Natural killer cell (primary cell): ENCODE data around the gene SKAP2. TPM values are rescaled to one million over a fixed set of nuclear protein-coding genes. Genes with fewer than 3 reads are reported as not detected.

Source experiments
- ATAC-seq, 3 donors: fragments of 150-1000 bp in 2 of 3; fragments of 200-7000 bp in 1 of 3; cut with Tn5 transposase; 1 replicate in 1 of 3; 2 replicates in 2 of 3; pipeline ENCODE4 v1.10.0; 2021; ENCODE audit warnings: mild to moderate bottlenecking in 2 of 3, moderate library complexity in 2 of 3
- DNase-seq, 2 donors: peaks; one replicate each; pipeline versions ENCODE4 v3.0.0 to v3.0.0-alpha.2; 2013 to 2021; ENCODE audit warnings: mixed read lengths in 1 of 2
- H3K27ac ChIP-seq: one replicate; pipeline ENCODE4 v1.5.1; 2013; ENCODE audit warnings: mild to moderate bottlenecking, low read length
- H3K27me3 ChIP-seq: one replicate; pipeline ENCODE4 v1.6.1; 2013; ENCODE audit warnings: low read length; ENCODE audit not compliant: control insufficient read depth, insufficient read depth
- H3K36me3 ChIP-seq: one replicate; pipeline ENCODE4 v1.6.1; 2013; ENCODE audit warnings: low read length; ENCODE audit not compliant: control insufficient read depth, insufficient read depth
- H3K4me1 ChIP-seq: one replicate; pipeline ENCODE4 v1.6.1; 2013; ENCODE audit warnings: low read length; ENCODE audit not compliant: control insufficient read depth, insufficient read depth
- H3K4me3 ChIP-seq: one replicate; pipeline ENCODE4 v1.5.1; 2013; ENCODE audit warnings: low read length
- H3K9me3 ChIP-seq: one replicate; pipeline ENCODE4 v1.6.1; 2013; ENCODE audit warnings: low read length; ENCODE audit not compliant: control insufficient read depth, insufficient read depth
- H3K27ac Mint-ChIP-seq, 2 donors: one replicate each; pipeline ENCODE4 v1.8.0; 2022; ENCODE audit warnings: mild to moderate bottlenecking in 2 of 2, mixed read lengths in 2 of 2, moderate library complexity in 1 of 2
- H3K27me3 Mint-ChIP-seq, 2 donors: one replicate each; pipeline ENCODE4 v1.8.0; 2022; ENCODE audit warnings: low read depth in 2 of 2, mixed read lengths in 2 of 2
- H3K36me3 Mint-ChIP-seq: one replicate; pipeline ENCODE4 v1.8.0; 2022; ENCODE audit warnings: mixed read lengths
- H3K4me1 Mint-ChIP-seq, 2 donors: one replicate each; pipeline ENCODE4 v1.8.0; 2022; ENCODE audit warnings: mixed read lengths in 2 of 2
- H3K4me3 Mint-ChIP-seq: one replicate; pipeline ENCODE4 v1.8.0; 2022; ENCODE audit warnings: mild to moderate bottlenecking, moderate library complexity, mixed read lengths
- H3K9me3 Mint-ChIP-seq, 2 donors: one replicate each; pipeline ENCODE4 v1.8.0; 2022; ENCODE audit warnings: mixed read lengths in 2 of 2
- WGBS: methylation state at CpG from one replicate; pipeline ENCODE4 v1.1.7; 2013; ENCODE audit warnings: missing lambda C conversion rate; ENCODE audit not compliant: insufficient coverage; 5-methylcytosine and 5-hydroxymethylcytosine counted together
- intact Hi-C: fragments of 100-400 bp; cut with micrococcal nuclease; formaldehyde crosslinking; loops from one replicate; pipeline ENCODE4 v1.14.2; 2022
- total RNA-seq, 4 donors: library from RNA; stranded (reverse); fragments of 120-200 nt in 1 of 4; gene quantifications; one replicate each; pipeline versions ENCODE4 v1.2.3 to v1.2.4, GENCODE V29; 2013 to 2022
- TF ChIP-seq, protein P1 (sequence below): fragments of 200-600 bp; IDR thresholded peaks from one replicate; pipeline ENCODE4 v1.8.0; 2022; ENCODE audit warnings: antibody characterized with exemption

SKAP2 gene
- total RNA-seq, 3 donors from 2014 or later (not counting 1 experiment from before 2014, with no cell fraction given), result 26.8 to 42.4 (median 35.1) TPM

DNA sequence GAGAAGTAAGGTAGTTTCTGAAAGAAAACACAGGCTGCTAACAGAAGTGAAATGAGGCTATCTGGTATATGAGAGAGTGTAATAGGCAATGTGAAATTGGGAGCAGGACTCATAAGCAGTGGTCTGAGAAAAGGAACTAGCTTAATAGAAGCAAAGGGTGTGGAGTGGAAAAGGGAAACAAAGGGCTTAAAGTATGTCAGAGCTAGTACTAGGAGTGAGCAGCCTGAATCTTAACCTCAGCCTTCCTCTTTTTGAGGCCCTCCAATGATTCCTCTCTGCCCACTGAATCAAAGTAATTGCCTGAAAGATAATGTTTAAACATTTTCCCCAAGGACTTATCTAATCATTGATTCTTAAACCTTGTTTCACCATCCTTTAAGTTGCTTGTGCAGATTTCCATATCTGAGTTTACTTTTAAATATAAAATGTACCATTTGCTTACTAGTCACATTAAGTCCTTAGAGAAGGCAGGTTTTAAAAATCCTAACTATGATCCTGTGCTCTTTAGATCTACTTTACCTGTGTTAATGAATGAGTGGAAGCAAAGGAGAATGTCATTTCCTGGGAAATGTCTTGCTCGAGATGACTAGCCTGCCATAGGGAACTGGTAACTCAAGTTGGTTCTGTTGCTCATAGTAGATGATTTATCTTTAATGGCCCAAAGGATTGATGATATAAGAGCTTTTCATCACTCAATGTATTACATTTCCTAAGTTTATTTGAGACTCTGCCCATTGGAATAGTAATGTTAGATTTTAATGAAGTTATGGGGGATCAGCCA is 155.0 kb downstream of the SKAP2 start:
- H3K27ac ChIP-seq, result no peak overlapping the region
- Mint-ChIP-seq H3K4me1 (no peaks in the 10 kb centered on the region), H3K4me3 (no peak overlapping the region), H3K36me3 (no peaks in the 10 kb centered on the region), H3K27me3 (no peaks in the 10 kb centered on the region), H3K27ac (no peak overlapping the region), H3K9me3 (no peaks in the 10 kb centered on the region)
- 83% methylated on average over 1 of the region's 1 CpG for WGBS
- TF ChIP-seq, protein P1, sequence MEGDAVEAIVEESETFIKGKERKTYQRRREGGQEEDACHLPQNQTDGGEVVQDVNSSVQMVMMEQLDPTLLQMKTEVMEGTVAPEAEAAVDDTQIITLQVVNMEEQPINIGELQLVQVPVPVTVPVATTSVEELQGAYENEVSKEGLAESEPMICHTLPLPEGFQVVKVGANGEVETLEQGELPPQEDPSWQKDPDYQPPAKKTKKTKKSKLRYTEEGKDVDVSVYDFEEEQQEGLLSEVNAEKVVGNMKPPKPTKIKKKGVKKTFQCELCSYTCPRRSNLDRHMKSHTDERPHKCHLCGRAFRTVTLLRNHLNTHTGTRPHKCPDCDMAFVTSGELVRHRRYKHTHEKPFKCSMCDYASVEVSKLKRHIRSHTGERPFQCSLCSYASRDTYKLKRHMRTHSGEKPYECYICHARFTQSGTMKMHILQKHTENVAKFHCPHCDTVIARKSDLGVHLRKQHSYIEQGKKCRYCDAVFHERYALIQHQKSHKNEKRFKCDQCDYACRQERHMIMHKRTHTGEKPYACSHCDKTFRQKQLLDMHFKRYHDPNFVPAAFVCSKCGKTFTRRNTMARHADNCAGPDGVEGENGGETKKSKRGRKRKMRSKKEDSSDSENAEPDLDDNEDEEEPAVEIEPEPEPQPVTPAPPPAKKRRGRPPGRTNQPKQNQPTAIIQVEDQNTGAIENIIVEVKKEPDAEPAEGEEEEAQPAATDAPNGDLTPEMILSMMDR, result no peak
- no peaks in the 10 kb centered on the region for H3K27me3 ChIP-seq
- no peaks in the 10 kb centered on the region for H3K9me3 ChIP-seq
- ATAC-seq, result no peak
- H3K4me3 ChIP-seq, result no peak overlapping the region
- H3K4me1 ChIP-seq, result no peaks in the 10 kb centered on the region
- DNase-seq, result no peak
- no peaks in the 10 kb centered on the region for H3K36me3 ChIP-seq
- intact Hi-C loops, result no loop called here

DNA sequence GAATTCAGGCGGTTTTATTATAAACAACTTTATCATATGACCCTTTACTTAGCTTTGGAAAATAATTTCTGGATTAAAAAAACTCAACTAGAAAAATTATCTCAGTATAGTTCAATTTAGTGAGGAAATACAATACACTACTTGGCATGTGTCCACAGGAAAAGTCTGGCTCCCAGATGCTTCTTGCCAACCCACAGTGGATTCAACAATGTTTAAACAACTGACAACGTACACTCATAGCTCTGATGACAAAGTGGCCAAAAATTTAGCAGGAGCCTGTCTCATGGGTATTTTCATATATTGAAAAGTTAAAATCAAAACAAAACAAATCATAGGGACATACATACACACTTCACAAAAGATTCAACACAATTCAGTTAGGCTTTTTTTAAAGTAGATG is 158.8 kb downstream of the SKAP2 start:
- intact Hi-C loops, result no loop called here
- WGBS, result no CpG with 5 or more reads among the region's 2 CpGs
- no peaks in the 10 kb centered on the region for H3K36me3 Mint-ChIP-seq
- Histone ChIP-seq H3K27me3 (no peaks in the 10 kb centered on the region), H3K4me1 (no peaks in the 10 kb centered on the region), H3K9me3 (no peaks in the 10 kb centered on the region), H3K36me3 (no peaks in the 10 kb centered on the region), H3K27ac (no peak overlapping the region), H3K4me3 (no peak overlapping the region)
- no peak overlapping the region for H3K27ac Mint-ChIP-seq
- no peak overlapping the region for H3K4me3 Mint-ChIP-seq
- TF ChIP-seq, protein P1, result no peak
- DNase-seq (no peak), ATAC-seq (no peak)
- no peaks in the 10 kb centered on the region for H3K27me3 Mint-ChIP-seq
- no peaks in the 10 kb centered on the region for H3K4me1 Mint-ChIP-seq
- H3K9me3 Mint-ChIP-seq, result no peaks in the 10 kb centered on the region

DNA sequence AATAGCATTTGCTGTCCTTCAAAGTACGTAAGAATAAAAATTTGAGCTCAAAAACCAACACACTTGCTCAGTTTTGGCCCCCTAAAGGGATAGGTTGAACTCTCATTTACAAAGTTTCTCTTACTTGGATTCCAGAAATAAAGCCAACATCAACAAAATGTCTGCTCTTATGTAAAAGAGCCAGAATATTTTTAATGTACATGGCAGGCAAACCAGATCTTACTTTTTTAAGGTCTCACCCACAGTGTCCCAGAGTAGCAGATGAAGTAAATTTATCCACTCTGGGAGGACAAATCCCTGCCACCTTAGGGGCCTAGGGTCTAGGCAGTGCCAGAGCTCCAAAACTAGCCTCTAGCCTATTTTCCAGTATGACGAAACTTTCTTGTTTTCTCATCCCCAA is 159.6 kb downstream of the SKAP2 start:
- ATAC-seq, result no peak
- no peak overlapping the region for H3K4me3 Mint-ChIP-seq
- H3K27me3 ChIP-seq, result no peaks in the 10 kb centered on the region
- 91% methylated on average over 1 of the region's 2 CpGs for WGBS
- no peaks in the 10 kb centered on the region for H3K4me1 ChIP-seq
- intact Hi-C loops, result no loop called here
- H3K27ac ChIP-seq, result no peak overlapping the region
- no peaks in the 10 kb centered on the region for H3K36me3 Mint-ChIP-seq
- no peak overlapping the region for H3K4me3 ChIP-seq
- no peaks in the 10 kb centered on the region for H3K27me3 Mint-ChIP-seq
- no peaks in the 10 kb centered on the region for H3K9me3 Mint-ChIP-seq
- H3K4me1 Mint-ChIP-seq, result no peaks in the 10 kb centered on the region
- H3K9me3 ChIP-seq, result no peaks in the 10 kb centered on the region
- no peaks in the 10 kb centered on the region for H3K36me3 ChIP-seq
- TF ChIP-seq, protein P1, result no peak
- no peak overlapping the region for H3K27ac Mint-ChIP-seq
- DNase-seq, result no peak

DNA sequence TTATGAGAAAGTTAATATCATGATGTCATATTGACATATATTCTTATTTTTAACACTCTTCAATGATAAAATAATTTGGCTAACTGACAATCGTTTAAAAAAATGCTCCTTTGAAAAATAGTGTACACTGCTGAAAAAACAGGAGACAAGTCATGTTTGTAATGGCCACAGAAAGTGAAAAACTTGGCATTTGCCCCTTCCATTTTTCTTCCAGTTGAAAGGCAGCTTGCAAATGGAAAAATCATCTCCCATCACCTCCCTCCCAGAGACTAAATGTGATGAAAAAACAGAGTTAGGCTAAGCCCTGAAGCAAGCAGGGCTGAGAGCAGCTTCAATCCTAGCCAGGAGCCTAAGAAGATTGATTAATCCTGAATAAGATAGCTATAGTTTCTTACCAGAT is 160.4 kb downstream of the SKAP2 start:
- Mint-ChIP-seq H3K9me3 (no peaks in the 10 kb centered on the region), H3K27me3 (no peaks in the 10 kb centered on the region), H3K4me1 (no peaks in the 10 kb centered on the region), H3K4me3 (no peak overlapping the region), H3K36me3 (no peaks in the 10 kb centered on the region), H3K27ac (no peak overlapping the region)
- Histone ChIP-seq H3K36me3 (no peaks in the 10 kb centered on the region), H3K27me3 (no peaks in the 10 kb centered on the region), H3K9me3 (no peaks in the 10 kb centered on the region), H3K4me3 (no peak overlapping the region), H3K27ac (no peak overlapping the region), H3K4me1 (no peaks in the 10 kb centered on the region)
- TF ChIP-seq, protein P1, result no peak
- 83% methylated on average over 1 of the region's 1 CpG for WGBS
- DNase-seq, result no peak
- no peak for ATAC-seq
- intact Hi-C loops, result no loop called here
